GM18505 (cell line): ENCODE results near the gene CD109.
"Not testable (repeated sequence)": the region's sequence is repeated elsewhere in the genome, so short reads cannot be mapped to it uniquely, and the experiment has no call there.

ENCODE experiments used
- ATAC-seq: cut with Tn5 transposase; IDR thresholded peaks from one replicate; pipeline ENCODE4 v1.9.1; 2021; ENCODE audit not compliant: unreplicated experiment
- POLR2A ChIP-seq: IDR thresholded peaks from 4 replicates; pipeline ENCODE4 v1.6.1; 2011; ENCODE audit warnings: borderline replicate concordance; ENCODE audit not compliant: insufficient read depth, insufficient read length; ENCODE audit errors: extremely low read depth

The CD109 gene

GRCh38 chr6:73800997-73801396, 105.0 kb downstream of the CD109 start:
- no peak for ATAC-seq
- TF ChIP-seq POLR2A: no peak

- ATAC-seq: no peak
Observed at GRCh38 chr6:73801652-73802268, 105.8 kb downstream of the CD109 start.

GRCh38 chr6:73802366-73802765, 106.4 kb downstream of the CD109 start:
- no peak for TF ChIP-seq POLR2A
- no peak for ATAC-seq

More at GRCh38 chr6:73801652-73802268, 105.8 kb downstream of the CD109 start:
- no peak for TF ChIP-seq POLR2A

- ATAC-seq: no peak
- TF ChIP-seq POLR2A: no peak
Observed at GRCh38 chr6:73803562-73804241, 107.7 kb downstream of the CD109 start.

GRCh38 chr6:73805221-73805620, 109.2 kb downstream of the CD109 start:
- ATAC-seq: not testable (repeated sequence)

GRCh38 chr6:73805982-73806381, 110.0 kb downstream of the CD109 start:
- not testable (repeated sequence) for ATAC-seq

- TF ChIP-seq POLR2A: no peak
- ATAC-seq: no peak
Observed at GRCh38 chr6:73811706-73812105, 115.7 kb downstream of the CD109 start.

GRCh38 chr6:73817253-73817652, 121.2 kb downstream of the CD109 start:
- ATAC-seq: no peak
- no peak for TF ChIP-seq POLR2A

GRCh38 chr6:73823046-73823735, 127.2 kb downstream of the CD109 start:
- ATAC-seq: no peak
- no peak for TF ChIP-seq POLR2A

- TF ChIP-seq POLR2A: no peak
Observed at GRCh38 chr6:73823832-73824231, 127.8 kb downstream of the CD109 start.

GRCh38 chr6:73826571-73826970, 130.6 kb downstream of the CD109 start:
- TF ChIP-seq POLR2A: no peak
- no peak for ATAC-seq

More at GRCh38 chr6:73823832-73824231, 127.8 kb downstream of the CD109 start:
- ATAC-seq: no peak

- ATAC-seq: no peak
- no peak for TF ChIP-seq POLR2A
Observed at GRCh38 chr6:73830119-73830518, 134.1 kb downstream of the CD109 start.

GRCh38 chr6:73832313-73832712, 136.3 kb downstream of the CD109 start:
- no peak for ATAC-seq
- TF ChIP-seq POLR2A: no peak

GRCh38 chr6:73844696-73845095, 148.7 kb downstream of the CD109 start:
- ATAC-seq: not testable (repeated sequence)

GRCh38 chr6:73851048-73851447, 155.0 kb downstream of the CD109 start:
- ATAC-seq: not testable (repeated sequence)
